Panc1 (cell line): ENCODE results near the gene FAM83B.

Source experiments
- POLR2AphosphoS5 ChIP-seq: IDR thresholded peaks from 2 replicates; pipeline ENCODE4 v1.6.1; 2012; ENCODE audit warnings: mild to moderate bottlenecking, low read depth, low read length, moderate library complexity
- REST ChIP-seq, 2 experiments: IDR thresholded peaks; 2 replicates each; pipeline ENCODE4 v1.6.1; 2011 to 2012; ENCODE audit warnings: low read depth in 2 of 2, control low read depth in 1 of 2, low read length in 1 of 2, mild to moderate bottlenecking in 1 of 2, moderate library complexity in 1 of 2; ENCODE audit not compliant: insufficient read depth in 1 of 2
- SIN3A ChIP-seq: IDR thresholded peaks from 2 replicates; pipeline ENCODE4 v1.6.1; 2012; ENCODE audit warnings: low read depth, mild to moderate bottlenecking, low read length, moderate library complexity, borderline replicate concordance; ENCODE audit not compliant: insufficient read depth
- TF ChIP-seq, protein P1 (sequence below): fragments of 450-650 bp; IDR thresholded peaks from 2 replicates; pipeline ENCODE4 v1.5.1; 2017; ENCODE audit warnings: mild to moderate bottlenecking

DNA sequence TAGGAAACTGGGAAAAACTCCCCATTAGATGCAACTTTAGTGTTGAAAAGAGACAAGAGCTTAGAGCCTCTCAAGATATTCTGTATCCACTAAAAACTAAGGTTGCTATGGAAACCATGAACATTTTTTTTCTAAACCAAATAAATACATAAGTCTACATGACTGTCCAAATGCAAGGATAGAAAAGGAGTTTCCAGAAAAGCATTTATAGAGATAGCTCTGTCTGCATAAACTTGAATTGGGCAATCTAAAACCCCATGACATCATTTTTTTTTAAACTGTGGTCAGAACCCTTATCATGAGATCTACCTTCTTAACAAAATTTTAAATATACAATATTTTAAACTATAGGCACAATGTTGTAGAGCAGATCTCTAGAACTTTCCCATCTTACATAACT lies 36.4 kb upstream of the FAM83B start:
- TF ChIP-seq POLR2AphosphoS5 (no peak), SIN3A (no peak), REST (IDR thresholded peaks at IDR 0.05; ENCODE audit: insufficient read depth in 1 of 2, low read depth in 2 of 2, low read length in 1 of 2) (no peak)
- TF ChIP-seq, protein P1, sequence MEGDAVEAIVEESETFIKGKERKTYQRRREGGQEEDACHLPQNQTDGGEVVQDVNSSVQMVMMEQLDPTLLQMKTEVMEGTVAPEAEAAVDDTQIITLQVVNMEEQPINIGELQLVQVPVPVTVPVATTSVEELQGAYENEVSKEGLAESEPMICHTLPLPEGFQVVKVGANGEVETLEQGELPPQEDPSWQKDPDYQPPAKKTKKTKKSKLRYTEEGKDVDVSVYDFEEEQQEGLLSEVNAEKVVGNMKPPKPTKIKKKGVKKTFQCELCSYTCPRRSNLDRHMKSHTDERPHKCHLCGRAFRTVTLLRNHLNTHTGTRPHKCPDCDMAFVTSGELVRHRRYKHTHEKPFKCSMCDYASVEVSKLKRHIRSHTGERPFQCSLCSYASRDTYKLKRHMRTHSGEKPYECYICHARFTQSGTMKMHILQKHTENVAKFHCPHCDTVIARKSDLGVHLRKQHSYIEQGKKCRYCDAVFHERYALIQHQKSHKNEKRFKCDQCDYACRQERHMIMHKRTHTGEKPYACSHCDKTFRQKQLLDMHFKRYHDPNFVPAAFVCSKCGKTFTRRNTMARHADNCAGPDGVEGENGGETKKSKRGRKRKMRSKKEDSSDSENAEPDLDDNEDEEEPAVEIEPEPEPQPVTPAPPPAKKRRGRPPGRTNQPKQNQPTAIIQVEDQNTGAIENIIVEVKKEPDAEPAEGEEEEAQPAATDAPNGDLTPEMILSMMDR = no peak
